NCI-H1048 (cell line): ENCODE data around the gene MT1A.

ENCODE experiments used
- DNase-seq: peaks from one replicate; lab custom pipeline; 2025; lab: John Stamatoyannopoulos, UW

MT1A gene

GRCh38 chr16:56637814-56638750, at the start of gene MT1A:
MT1A (plus strand) TSS chr16:56638666; CDS start chr16:56638739, 73 bp downstream.
- DNase-seq = no peak

- DNase-seq = no peak
Measured at GRCh38 chr16:56588781-56589140, 49.7 kb upstream of the MT1A start.

DNA sequence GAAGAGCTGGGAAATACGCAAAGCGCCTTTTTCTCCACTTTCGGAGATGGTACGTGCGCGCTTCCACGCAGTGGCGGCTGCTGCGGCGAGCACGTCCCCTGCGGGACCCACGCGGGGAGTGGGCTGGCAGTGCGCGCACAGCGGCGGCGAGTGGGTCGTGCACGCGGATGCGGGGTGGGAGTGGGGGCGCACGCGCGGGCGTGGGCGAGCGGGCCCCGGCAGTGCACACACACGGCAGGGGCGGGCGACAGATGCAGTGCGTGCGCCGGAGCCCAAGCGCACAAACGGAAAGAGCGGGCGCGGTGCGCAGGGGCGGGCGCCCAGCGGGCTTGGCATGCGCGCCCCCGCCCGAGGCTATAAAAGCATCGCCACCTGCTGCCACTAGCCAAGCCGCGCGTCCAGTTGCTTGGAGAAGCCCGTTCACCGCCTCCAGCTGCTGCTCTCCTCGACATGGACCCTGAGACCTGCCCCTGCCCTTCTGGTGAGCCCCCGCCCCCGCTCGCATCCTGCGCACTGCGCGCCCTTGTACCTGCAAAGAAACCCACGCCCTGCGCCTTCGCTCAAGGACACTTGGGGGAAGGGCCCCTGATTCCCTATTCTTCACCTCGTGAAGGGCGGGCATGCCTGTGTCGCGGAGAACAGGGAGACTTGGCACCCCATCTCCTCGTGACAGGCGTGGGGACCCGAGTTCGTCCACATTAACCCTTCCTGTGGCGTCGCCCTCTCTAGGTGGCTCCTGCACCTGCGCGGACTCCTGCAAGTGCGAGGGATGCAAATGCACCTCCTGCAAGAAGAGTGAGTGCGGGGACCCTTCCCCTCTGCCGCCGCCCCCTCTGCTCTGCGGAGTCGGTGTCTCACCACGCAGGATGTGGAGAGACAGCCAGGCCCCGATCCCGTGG, 49.1 kb upstream of the MT1A start, which contains the start of gene MT3:
TSS of gene MT3 (plus strand) at position 388 of the 899 bp plus-strand sequence. CDS start at position 451, 63 bp downstream.
- DNase-seq = no peak

DNA sequence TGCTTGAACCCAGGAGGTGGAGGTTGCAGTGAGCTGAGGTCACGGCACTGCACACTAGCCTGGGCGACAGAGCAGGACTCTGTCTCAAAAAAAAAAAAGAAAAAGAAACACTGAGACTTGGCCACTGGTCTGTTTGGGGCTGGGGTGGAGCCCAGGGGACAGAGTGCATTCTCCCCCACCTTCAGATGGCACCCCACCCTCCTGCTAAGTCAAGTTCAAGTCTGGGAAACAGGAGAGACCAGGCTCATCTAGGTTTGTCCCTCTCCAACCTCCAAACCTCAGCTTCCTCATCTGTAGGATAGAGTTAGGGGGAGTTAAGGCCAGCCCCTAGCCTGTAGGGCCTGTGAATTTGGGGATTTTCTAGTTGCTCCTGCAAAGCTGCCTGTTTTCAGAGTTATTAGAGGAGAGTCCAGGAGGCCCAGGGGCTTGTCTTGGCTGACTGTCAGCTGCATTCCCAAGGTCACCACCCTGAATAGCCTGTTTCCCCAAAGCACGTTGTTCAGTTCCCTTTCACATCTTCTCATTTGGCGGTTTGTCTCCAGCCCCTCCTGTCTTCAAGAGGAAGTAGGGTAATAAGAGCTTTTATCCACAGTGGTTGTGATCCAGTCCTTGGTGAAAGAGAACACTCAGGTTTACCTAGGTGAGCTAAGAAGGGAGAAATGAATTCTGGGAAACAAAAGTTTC, 46.9 kb upstream of the MT1A start:
- no peak for DNase-seq

GRCh38 chr16:56593573-56594291, 44.7 kb upstream of the MT1A start:
- DNase-seq = no peak

DNA sequence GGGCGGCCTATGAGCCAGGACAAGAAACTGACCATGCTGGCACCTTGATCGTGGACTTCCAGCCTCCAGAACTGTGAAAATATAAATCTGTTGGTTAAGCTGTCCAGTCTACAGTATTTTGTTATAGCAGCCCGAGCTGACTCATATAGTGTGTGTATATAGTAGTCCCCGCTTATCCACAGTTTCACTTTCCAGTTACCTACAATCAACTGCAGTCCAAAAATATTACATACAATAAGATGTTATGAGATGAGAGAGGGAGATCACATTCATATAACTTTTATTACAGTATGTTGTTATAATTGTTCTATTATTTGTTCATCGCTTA, 44.2 kb upstream of the MT1A start:
- DNase-seq = no peak

- no peak for DNase-seq
Measured at GRCh38 chr16:56600398-56600999, 38.0 kb upstream of the MT1A start.

DNA sequence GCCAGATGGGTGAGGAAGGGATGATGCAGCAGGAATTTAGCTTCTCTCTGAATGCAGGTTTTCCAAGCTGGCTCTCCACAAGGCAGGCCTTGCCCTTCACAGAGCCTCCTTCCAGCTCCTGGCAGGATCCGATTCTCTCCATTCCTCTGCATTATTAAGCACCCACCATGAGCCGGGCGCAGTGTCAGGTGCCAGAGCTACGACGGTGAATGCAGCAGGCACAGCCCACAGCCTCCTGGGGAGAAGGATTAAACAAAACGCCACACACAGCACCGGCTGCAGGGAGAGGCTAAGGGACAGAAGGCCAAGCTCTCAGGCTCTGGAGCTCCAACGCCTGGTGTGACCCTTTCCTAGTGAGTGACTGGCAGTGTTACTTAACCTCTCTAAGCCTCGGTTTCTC, 37.1 kb upstream of the MT1A start:
- DNase-seq = no peak

DNA sequence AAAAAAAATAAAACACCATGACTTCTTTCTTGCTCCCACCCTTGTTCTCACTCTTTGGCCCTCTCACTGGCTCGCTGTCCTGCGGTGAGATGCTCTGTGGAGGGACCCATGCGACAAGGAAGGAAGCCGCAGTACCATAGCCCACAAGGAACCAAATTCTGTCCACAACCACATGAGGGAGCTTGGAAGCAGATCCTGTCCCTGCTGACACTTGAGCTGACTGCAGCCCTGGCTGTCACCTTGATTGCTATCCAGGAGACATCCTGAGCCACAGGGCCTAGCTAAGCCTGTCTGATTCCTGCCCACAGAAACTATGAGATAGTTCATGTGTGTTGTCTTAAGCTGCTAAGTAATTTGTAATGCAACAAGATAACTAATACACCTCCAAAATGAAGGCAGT, 34.9 kb upstream of the MT1A start:
- DNase-seq = no peak

DNA sequence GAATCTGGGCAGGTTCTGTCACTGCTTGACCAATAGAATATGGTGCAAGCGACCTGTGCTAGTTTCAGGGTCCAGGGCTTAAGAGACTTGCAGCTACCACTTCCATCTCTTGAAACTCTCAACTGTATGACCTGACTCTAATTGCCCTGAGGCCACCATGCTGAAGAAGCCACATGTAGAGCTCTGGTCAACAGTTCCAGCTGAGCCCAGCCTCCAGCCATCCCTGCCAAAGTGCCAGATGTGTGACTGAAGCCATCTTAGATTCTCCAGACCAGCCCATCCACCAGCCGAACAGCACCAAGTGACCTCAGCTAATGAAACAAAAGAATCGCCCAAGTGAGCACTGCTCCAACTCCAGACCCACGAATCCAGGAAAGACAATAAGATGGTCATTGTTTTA, 33.5 kb upstream of the MT1A start:
- no peak for DNase-seq

DNA sequence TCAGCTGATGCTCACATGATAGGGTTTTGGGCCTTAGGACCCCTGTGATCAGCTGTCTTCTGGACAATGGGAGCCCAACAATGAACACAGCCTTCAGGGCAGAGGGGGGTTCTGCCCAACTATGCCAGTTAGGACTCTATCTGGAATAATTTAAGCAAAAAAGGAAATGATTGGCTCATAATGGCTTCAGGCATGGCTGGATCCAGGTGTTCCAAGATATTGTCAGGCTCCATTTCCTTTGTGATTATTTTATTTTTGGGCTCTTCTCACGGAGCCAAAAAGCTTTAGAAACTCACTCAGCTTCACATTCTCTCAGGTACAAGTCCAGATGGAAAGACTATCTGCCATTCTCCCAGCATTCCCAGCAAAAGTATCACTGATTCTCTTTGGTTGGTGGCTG, 33.0 kb upstream of the MT1A start:
- no peak for DNase-seq

DNA sequence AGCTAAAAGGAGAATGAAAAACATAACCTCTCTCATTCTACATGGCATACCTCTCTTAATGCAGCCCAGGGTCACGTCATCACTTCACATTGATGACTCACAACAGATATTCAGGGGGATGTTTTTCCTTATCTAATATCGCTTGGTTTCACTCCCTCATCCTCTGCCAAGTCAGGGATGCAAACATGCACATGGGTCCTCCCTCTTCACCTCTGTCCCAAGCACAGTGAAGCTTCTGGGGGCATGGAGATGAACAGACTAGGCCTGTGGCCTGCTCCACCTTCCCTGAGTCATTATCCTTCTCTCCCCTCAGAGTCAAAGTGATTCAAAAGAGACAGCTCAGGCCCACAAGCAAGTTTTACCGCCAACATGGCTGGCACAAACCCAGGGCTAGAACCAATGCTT, 32.4 kb upstream of the MT1A start:
- DNase-seq = no peak

DNA sequence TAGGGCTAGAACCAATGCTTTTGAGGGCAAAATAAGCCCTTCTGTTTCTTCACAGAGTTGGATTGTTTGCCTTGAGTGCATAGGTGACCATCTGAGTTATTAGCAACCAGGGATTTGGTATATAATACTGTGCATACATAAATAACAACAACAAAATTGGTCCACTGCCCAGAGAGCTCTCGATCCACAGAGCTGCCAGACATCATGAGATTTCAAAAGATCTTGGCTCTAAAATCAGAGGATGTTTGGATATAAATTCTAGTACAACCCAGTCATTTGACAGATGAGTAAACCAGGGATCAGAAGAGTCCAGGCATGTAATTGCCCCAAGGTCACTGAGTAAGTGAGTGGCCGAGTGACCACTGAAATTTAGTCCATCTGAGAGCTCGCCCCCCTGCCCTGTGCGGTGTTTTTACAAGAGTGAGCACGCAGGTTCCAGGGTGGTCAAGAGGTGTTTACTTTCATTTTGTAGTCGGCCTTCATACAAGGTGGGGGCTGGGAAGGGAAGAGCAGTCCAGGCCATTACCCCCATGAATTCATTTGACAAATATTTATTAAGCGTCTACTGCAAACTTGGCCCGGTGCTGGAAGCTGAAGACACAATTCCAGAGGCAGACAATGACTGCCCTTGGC, 31.9 kb upstream of the MT1A start:
- no peak for DNase-seq

- no peak for DNase-seq
Measured at GRCh38 chr16:56607109-56607618, 31.3 kb upstream of the MT1A start.

- DNase-seq = no peak
Measured at GRCh38 chr16:56607675-56608042, 30.8 kb upstream of the MT1A start.

DNA sequence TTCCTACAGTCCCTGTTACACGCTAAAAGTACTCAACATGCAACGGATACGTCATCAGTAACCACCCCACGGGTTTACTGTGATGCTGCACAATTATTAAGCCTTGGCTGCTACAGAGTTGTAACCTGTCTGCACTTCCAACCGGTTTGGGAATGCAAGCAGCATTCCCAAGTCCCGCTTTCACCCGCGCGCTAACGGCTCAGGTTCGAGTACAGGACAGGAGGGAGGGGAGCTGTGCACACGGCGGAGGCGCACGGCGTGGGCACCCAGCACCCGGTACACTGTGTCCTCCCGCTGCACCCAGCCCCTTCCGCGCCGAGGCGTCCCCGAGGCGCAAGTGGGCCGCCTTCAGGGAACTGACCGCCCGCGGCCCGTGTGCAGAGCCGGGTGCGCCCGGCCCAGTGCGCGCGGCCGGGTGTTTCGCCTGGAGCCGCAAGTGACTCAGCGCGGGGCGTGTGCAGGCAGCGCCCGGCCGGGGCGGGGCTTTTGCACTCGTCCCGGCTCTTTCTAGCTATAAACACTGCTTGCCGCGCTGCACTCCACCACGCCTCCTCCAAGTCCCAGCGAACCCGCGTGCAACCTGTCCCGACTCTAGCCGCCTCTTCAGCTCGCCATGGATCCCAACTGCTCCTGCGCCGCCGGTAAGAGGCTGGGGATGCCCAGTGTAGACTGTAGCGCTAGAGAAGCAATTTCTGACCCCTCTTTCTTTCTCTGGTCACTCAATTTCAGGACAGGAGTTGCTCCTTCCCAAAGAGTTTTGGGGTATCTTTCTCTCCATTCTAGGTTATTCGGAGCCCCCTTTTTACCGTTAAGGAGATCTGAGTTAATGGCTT, 30.2 kb upstream of the MT1A start, which contains the start of gene MT2A:
TSS of gene MT2A (plus strand) at position 542 of the 833 bp plus-strand sequence. CDS start at position 614, 72 bp downstream.
- peak; percentile 66 for DNase-seq

DNA sequence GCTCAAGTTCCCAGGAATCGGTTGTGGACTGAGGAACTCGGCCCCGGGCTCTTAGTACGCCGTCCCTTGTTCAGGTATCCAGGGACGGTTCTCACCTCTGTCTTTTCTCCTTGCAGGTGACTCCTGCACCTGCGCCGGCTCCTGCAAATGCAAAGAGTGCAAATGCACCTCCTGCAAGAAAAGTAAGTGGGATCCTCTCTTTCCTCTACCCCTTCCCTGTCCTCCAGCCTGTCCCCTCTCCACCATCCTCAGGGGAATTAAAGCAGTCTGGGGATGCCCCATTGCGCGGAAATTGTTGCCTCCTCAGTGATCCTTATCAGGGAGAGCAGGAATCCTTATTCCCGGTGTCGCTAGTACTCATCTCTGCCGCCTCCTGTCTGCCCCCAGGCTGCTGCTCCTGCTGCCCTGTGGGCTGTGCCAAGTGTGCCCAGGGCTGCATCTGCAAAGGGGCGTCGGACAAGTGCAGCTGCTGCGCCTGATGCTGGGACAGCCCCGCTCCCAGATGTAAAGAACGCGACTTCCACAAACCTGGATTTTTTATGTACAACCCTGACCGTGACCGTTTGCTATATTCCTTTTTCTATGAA, 29.5 kb upstream of the MT1A start:
- DNase-seq = no peak

DNA sequence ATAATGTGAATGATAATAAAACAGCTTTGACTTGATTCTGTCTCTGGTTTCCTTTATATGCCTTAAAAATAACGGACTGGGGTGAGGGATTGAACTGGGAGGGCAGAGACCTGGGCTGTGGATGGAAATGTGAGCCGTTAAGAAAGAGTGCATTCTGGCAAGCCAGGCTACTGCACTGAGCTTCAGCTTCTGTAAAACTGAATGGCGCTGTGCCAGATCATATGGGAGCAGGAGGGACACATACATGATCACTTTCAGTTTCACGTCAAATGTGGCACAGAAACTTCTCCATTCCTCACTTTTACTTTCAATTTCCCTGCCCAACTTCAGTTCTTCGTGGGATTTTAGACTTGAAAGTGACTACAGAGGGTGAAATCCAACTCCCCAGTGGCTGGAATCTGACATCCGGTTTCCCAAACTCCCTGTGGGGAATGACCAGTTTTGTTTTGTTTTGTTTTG, 29.0 kb upstream of the MT1A start:
- no peak for DNase-seq

DNA sequence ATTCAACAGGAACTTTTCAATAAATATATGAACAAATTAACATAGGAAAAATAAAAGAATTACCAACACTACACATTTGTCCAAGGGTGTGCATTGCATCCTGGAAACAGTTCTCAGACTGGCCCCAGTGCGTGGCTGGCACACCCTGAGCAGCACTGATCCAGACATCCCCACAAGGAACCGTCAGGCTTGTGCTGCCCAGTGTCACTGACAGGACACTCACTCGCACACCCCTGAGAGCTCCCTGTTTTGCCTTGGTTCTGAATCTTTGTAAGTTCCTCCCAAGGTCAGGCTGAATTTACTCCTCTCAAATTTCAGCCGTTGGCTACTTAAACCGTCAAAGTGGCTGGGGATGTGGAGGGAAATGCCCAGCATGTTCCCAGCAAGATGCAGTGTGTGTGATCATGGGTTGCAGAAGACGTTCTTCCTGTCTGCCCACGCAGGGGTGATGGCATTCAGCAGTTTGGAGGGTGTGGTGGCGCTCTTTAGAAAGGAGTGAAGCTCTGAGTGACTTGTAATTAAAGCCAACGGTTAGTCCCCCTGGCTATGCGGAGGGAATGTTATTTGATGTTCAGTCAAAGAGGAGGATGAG, 28.4 kb upstream of the MT1A start:
- no peak for DNase-seq
